NT2/D1 (cell line): Measurements from ENCODE around the gene TXNDC2.

ENCODE experiments used
- SUZ12 ChIP-seq: IDR thresholded peaks from 2 replicates; pipeline ENCODE4 v1.6.1; 2011; ENCODE audit not compliant: insufficient read length, insufficient read depth; ENCODE audit errors: extremely low read depth
- YY1 ChIP-seq: IDR thresholded peaks from 2 replicates; pipeline ENCODE4 v1.6.1; 2011; ENCODE audit not compliant: insufficient read length, insufficient read depth
- ZNF274 ChIP-seq: IDR thresholded peaks from 2 replicates; pipeline ENCODE4 v1.6.1; 2011; ENCODE audit warnings: mild to moderate bottlenecking, low read depth, low read length

- TF ChIP-seq YY1 (no peak), ZNF274 (no peak), SUZ12 (no peak)
These were observed 29.7 kb downstream of the TXNDC2 start for GRCh38 chr18:9915291-9916076.
